SH-SY5Y (cell line): ENCODE measurements around the gene TRMT44.

ENCODE experiments used
- GATA2 ChIP-seq: IDR thresholded peaks from 2 replicates; pipeline ENCODE4 v1.6.1; 2011; ENCODE audit warnings: mild to moderate bottlenecking, low read depth, low read length
- GATA3 ChIP-seq: IDR thresholded peaks from 2 replicates; pipeline ENCODE4 v1.6.1; 2011; ENCODE audit warnings: low read depth, mild to moderate bottlenecking, low read length, moderate library complexity

DNA sequence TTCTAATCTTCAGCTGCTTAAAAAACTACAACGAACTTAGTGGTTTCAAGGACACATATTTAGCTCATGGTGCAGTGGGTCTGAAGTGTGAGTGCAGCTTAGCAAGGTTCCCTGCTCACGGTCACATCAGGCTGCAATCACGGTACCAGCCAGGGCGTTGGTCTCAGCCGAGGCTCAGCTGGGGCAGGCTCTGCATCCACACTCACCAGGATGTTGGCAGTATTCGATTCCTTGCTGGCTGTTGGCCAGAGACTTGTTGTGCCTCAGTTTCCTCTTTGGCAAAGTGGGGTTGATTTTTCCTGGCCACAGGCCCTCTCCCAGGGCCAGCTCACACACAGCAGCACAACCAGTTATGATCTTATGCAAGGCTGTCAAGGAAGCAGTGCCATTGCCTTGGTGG lies 61.8 kb downstream of the TRMT44 start:
- TF ChIP-seq GATA2 (no peak), GATA3 (no peak)
